CD1c-positive myeloid dendritic cell (primary cell): ENCODE measurements around the gene ADGRG7.
"Not testable (repeated sequence)": the region's sequence is repeated elsewhere in the genome, so short reads cannot be mapped to it uniquely, and the experiment has no call there.

Experiments used
- DNase-seq: peaks from one replicate; pipeline ENCODE4 v3.0.0-alpha.2; 2016; ENCODE audit errors: extremely low spot score

Gene ADGRG7, protein sequence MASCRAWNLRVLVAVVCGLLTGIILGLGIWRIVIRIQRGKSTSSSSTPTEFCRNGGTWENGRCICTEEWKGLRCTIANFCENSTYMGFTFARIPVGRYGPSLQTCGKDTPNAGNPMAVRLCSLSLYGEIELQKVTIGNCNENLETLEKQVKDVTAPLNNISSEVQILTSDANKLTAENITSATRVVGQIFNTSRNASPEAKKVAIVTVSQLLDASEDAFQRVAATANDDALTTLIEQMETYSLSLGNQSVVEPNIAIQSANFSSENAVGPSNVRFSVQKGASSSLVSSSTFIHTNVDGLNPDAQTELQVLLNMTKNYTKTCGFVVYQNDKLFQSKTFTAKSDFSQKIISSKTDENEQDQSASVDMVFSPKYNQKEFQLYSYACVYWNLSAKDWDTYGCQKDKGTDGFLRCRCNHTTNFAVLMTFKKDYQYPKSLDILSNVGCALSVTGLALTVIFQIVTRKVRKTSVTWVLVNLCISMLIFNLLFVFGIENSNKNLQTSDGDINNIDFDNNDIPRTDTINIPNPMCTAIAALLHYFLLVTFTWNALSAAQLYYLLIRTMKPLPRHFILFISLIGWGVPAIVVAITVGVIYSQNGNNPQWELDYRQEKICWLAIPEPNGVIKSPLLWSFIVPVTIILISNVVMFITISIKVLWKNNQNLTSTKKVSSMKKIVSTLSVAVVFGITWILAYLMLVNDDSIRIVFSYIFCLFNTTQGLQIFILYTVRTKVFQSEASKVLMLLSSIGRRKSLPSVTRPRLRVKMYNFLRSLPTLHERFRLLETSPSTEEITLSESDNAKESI

DNA sequence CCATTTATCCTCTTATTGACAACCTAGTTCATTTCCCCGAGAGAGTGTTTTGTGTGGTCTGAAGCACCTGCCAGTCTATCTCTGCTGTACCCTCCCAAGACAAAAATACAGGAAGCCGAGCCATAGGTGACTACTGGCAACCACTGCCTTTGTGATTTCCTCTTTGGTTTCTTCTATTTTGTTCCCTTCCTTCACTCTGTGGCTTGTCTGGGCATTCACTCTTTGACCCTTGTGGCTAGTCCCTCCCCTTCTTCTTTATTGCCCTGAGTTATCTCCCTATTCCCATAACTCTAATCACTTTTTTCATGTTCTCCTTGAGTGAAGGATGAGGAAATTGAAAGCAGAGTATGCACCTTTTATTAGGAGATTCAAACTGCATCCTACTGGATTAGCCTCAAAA, at the start of gene ADGRG7:
Gene ADGRG7 (plus strand): TSS at position 297 of the 400 bp plus-strand sequence. CDS start 256 bp downstream, outside the sequence.
- DNase-seq = no peak

DNA sequence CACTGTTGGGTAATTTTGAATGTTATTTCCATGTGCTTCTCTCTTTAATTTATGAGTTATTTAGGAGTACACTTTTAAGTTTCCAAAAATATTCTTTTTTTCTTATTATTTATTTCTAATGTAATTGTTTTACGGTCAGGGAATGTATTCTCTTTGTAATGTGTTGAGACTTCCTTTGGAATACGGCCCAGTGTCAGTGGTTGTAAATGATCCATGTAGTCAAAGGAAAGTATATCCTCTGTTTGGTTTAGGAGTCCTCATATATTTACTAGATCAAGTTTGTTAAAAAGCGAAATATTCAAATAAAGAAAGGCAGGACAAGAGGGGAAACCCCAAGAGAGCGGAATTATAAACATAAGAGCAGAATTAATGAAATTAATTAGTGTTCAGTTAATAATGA, 49.0 kb upstream of the ADGRG7 start:
- DNase-seq = no peak

DNA sequence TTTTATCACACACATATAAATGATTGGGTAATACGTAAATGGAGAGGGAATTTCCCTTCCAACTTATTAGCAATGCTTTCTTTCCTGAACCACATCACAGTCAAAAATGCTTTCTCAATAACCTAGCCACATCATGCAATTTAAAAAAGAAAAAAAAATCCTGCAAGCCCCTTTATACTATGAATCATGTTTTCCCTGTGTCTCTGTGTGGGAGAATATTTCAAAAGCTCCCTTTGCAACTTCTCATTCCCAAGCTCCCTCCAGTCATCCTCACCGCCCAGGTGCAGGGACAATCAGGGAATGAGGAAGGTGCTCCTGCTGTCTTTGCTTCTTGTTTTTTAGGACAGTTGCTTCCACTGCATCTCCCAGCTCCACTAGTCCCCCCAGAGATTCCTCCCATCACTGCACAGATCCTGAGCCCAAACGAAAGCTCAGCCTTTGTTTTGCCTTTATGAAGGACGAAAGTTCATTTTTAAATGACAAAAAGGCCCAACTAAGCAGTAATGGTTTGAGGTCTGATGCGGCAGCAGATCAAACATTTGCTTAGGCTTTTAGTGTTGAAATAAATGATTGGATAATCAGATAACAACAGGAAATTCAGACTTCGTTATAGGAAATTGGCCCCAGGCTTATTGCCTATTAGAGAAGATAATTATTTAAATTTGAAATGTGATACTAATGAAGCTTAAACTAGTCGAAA, 47.8 kb upstream of the ADGRG7 start:
- peak; percentile 7 for DNase-seq

DNA sequence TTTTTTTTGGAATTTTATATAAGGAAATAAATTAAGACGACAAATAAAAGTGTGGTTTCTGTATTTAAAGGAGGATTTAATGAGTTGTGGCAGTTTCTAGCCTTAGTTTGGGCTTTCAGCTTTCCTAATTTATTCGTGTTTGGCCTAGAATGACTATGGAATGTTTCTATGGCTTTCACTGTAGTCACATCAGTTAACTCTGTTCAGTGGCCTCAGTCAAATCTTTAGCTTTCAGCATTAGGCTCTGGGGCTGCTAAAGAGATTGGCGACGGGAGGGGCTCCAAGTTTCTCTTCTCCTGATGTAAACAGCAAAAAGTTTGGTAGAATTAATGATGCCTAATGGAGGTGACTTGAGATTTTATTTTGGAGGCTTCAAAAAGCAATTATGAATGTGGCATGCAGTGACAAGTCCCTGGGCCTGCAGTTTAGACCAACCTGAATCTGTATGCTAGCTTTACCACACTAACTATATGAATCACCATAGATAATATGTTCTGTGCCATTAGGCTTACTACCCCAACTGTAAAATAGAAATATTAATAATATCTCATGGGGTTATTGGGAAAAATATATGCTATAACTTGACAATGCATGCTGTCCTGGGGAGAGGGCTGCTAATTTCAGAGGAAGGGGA, 47.1 kb upstream of the ADGRG7 start:
- no peak for DNase-seq

DNA sequence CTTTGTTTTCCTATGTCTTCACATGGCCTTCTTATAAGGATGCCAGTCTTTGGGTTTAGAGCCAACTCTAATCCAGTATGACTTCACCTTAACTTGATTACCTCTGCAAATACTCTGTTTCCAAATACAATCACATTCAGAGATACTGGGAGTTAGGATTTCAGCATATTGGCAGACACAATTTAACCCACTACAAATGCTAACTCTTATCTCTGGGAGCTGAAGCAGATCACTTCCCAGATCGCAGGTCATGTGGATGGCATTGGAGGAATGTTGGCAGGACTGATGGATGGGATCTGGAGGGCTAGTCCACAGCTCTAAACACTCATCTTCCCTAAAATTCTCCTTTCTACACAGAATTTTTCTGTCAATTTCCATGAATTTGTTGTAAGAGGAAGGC, 46.2 kb upstream of the ADGRG7 start:
- DNase-seq = no peak

DNA sequence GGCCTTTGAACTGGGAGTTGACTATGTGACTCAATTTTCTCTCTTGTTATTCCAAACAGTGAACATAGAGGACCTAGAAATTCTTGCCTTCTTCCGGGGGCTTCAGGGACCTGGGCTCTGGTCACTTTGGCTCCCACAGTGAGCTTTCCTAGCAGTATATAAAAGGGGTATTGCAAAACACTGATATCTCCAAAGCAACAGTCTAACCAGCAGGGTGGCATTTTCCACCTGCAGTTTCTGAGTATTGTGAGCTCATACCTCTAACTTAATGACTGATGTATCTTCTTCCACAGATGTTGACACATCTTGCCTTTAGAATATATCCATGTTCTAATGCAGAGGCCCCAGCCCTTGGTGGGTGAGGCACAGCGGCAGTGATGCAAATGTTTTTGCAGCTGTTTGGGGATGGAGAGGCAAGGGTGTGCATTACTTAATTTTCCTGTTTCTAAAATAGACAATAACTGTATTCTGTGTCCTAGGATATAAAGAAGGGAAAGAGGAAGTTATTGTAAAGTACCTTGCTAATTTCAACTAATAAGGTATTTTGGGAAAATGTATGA, 45.7 kb upstream of the ADGRG7 start:
- DNase-seq = no peak

DNA sequence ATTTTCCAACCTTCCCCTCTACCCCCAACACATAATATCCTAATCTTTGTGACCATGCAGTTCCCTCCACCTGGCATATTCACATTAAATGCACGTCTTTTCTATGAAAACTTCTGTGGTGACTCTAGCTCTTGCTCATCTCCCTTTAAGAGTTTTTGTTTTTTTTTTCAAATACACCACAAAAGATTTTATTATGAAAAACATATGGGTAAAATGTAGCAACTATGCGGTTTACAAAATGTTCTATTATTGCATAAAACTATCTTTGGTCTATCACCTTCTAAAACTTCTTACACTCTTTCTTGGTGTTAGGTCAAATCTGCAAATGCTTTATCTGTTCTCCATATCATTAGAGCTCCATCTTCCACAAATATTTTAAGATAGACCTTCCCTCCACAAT, 38.6 kb upstream of the ADGRG7 start:
- DNase-seq = no peak

DNA sequence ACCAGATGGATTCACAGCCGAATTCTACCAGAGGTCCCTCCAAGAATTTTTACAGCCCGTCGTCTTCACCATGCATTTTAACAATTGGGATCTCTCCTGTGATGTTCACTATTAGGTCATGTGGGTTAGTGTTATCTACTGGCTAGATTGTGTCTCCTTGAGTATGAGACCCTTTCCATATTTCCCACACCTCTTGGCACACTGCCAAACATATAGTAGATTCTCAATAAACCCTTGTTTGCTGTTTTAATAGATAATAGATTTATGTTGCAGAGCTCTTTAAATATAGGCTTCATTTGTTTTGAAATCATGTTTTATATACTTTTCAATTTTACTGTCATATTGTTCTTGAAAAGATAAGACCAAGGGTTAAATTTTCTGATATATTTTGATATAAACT, 34.9 kb upstream of the ADGRG7 start:
- no peak for DNase-seq

DNA sequence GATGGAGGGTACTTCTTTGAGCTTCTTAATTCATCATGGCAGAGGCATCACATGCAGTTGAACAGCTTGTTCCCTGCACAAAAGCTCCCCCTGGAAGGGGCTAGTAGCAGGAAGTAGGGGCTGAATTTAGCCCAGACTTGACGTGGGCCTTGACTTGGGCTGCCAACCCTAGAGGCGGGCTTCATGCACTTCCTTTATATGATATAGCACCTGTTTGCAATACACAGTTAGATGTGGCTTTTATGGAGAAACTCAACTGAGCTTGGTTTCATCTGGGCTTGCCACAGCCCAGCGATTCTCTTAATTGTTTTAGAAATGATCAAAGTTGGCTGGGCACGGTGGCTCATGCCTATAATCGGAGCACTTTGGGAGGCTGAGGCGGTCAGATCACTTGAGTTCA, 33.7 kb upstream of the ADGRG7 start:
- DNase-seq = no peak

DNA sequence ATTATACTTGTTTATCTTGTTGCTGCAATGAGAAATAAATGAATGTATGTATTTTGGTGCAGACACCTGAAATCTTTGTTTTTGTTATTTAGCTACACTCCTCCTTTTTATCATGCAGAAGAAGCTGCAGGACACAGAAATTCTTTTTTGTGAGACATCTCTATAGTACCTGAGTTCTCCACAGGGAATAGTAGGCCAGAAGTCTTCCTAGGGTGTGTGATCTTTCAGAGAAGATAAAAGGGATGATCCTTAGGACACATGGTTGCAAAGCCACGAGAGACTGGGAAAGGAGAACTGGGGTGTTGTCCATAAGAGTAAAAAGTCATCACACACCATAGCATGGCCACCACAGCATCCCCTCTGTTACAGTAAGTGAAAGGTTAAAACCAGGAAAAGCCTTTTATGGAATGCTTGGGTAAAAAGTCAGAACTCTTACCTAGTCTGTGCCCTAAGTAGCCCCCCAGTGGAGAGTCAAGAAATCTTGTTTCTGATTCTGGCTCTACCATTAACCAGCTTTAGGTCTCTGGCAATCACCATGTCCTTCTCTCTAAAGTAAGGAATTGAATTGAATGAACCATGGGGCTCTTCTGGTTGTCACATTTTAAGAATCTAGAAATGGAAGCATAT, 31.9 kb upstream of the ADGRG7 start:
- DNase-seq = no peak

DNA sequence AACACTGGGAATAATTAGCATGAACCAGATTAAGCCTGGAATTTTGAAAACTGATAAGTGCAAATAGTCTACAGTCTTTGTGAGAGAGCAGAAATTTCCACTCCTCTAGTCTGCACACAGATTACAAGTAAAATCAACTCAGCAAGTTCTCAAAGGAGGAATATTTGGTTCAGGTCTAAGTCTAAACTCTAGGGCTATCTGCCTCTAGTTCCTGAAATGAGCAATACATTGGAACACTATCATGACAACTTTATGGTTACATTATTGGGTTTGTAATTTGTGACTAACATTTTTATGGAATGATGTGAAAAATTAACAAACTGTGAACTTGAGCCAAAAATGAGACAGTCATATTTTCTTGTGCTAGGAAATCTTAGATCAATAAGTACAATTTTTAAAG, 30.8 kb upstream of the ADGRG7 start:
- no peak for DNase-seq

DNA sequence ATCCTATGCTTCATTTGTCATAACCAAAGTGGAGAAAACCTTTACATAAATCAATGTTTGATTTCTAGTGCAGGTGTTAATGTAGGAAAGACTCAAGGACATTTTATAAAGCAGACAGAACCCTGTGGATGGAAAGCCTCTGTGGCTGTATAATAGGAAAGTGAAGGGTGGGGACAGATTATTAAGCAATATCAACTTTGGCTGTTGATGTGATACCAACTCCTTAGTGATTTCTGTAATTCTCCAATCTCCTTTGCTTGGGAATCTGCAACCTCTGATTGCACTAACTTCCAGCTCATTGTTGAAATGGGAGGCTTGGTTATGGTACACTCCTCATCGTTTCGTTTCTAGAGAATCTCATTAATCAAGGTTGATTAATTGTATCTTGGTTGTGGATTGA, 29.3 kb upstream of the ADGRG7 start:
- no peak for DNase-seq

DNA sequence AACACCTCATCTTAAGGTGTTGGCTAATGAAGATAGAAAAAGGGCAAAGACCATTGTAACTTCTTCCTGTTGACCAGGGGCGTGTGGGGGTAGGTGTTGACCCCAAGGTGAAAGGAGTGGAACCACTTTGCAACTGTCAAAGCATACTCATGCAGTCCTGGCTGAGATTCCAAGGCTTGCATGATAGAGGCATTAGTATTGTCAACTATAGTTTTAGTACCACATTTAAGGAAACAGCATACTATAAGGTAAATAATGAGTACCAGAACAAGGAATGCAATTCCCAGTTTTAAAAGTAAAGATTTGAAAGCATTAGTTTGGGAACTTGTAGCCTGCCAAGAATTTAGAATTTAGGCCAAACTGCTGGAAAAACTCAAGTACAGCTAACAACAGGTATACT, 27.8 kb upstream of the ADGRG7 start:
- DNase-seq = no peak

DNA sequence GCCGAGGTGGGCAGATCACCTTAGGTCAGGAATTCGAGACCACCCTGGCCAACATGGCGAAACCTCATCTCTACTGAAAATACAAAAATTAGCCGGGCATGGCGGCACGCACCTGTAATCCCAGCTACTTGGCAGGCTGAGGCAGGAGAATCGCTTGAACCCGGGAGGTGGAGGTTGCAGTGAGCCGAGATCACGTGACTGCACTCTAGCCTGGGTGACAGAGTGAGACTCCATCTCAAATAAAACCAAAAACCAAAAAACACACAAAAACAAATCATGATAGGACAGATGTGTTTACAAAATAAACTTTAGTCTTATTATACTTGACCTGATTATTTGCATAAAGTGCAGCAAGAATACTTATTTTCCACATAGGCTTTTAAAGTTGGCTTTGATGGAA, 27.2 kb upstream of the ADGRG7 start:
- DNase-seq = not testable (repeated sequence)

DNA sequence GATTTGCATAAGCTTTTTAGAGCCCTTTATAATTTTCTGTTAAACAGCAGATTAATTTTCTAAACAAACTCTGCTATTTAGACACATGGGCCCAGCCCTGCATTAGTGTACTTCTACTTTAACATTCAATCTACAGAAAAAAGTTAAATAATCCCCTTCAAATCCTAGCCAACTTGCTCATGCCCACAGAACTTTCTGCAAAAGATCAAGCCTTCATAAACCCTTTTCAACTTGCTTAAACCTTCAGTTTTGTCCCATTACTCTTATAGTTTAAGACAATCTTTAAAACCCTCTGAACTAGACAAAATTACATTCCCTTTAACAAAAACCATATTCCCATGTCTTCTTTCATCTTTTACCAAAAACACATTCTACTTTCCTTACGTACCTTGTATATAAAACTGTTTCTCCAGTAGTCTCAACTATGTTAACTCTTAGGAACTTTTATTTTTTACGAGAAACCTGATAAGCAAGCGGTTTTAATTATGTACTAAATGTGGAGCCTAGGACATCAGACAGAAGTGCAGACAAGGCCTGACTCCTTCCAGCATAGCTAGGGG, 25.2 kb upstream of the ADGRG7 start:
- DNase-seq = no peak

DNA sequence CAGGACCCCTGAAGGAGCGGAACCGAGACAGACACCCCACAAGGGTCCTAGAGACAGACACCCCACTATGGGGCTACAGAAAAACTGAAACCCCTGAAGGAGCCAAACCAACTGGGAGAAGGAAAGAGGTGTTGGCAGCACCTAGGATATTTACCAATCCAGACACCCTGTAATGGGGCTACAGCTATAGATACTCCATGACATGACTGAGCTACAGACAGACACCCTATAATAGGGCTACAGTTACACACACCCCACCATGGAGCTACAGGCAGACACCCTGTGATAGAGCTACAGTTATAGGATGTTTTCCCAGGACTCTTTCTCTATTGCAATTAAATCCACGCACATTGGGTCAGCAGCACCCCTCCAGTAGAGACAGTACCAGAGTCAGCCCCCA, 22.6 kb upstream of the ADGRG7 start:
- DNase-seq = no peak

DNA sequence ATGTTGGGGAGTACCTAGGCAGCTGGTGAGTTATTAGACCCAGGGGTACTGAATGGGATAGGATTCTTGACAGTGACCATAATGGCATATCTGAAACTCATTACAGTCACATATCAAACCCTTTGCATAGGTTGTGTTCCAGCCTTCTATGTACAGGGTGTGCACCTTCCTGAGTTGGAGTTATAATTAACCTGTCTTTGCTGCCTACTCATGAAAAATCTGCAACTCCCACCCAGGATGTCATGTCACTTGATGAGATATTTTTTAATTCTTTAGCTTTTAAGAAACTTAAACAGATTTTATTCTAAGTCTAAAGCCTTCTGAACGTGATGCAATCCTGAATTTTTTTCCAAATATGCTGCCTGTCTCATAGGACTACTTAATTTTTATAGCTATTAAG, 21.1 kb upstream of the ADGRG7 start:
- no peak for DNase-seq

DNA sequence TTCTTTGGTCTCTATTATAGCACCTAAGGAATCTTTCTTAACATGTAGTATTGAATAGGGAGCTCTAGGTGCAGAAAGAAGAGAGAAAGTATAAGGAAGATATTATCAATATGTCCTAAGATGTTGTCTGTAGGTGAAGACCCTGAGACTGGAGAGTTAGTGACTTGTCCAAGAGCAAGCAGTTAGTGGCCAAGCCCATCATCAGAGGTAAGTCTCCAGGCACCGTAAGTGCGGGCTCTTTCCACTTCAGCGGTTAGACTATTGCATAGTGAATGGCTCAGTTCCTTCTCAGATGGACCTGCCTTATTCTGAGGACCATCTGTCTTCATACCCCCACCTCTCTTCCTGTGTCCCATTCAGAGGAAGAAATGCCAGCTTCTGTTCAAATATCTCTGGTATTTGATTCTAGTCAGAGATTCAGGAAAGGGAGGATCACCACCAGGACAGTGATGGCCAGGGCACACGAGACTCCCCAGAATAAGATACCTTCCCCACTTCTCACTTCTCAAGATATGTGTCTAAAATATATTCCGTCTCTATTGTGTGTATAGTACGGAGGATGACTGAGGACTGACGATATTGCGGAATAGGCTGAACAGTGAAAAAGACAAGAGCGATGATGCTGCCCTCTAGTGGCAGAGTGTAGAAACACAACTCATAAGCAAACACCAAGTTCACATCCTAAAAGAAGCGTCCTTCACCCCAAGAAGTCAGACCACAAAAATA, 19.1 kb upstream of the ADGRG7 start:
- peak; percentile 81 for DNase-seq

DNA sequence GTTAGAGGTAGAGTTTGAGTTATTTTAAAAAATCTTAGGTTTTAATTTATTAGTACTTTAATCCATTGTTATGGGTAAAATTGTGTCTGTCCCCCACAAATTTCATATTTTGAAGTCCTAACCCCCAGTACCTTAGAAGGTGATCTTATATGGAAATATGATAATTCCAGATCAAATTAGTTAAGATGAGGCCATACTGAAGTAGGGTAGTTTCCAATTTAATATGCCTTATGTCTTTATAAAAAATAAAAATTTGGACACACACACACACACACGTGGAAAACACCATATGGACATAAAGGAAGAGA, 18.6 kb upstream of the ADGRG7 start:
- no peak for DNase-seq

DNA sequence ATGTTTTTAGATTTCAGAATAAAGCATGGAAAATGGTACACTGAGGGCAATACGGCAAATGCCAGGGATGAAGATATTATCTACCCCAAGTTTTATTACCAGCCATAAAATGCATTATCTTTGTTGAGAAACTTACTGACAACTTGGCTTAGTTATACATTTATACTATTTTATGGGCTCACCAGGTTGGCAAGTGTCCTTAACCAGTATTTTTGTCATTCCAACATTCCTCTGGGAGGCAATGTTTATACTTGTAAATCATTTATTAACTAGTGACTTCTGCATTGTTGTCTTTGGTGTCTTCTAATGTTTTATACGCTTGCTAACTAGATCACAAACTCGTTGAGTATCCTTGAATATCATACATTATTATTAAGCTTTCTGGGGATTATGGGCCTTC, 18.0 kb upstream of the ADGRG7 start:
- DNase-seq = no peak
